SK-N-SH (cell line): ENCODE results near the gene FHL2.

ENCODE experiments used
- CHD2 ChIP-seq: fragments of 150-350 bp; IDR thresholded peaks from 2 replicates; pipeline ENCODE4 v1.6.1; 2018; ENCODE audit warnings: low read length; ENCODE audit not compliant: partially characterized antibody
- ELF1 ChIP-seq: IDR thresholded peaks from 2 replicates; pipeline ENCODE4 v1.4.0; 2012
- SMC3 ChIP-seq: IDR thresholded peaks from 2 replicates; pipeline ENCODE4 v1.6.1; 2012; ENCODE audit warnings: low read depth, low read length, improper control_type of control experiment
- USF2 ChIP-seq: fragments of 150-350 bp; IDR thresholded peaks from 2 replicates; pipeline ENCODE4 v1.6.1; 2017; ENCODE audit warnings: antibody characterized with exemption, low read length, low read depth, borderline replicate concordance
- TF ChIP-seq, protein P1 (sequence below): fragments of 200-600 bp; sonication (generic); IDR thresholded peaks from 2 replicates; pipeline ENCODE4 v1.6.1; 2017; ENCODE audit warnings: antibody characterized with exemption, mild to moderate bottlenecking, moderate library complexity

- TF ChIP-seq, protein P1, sequence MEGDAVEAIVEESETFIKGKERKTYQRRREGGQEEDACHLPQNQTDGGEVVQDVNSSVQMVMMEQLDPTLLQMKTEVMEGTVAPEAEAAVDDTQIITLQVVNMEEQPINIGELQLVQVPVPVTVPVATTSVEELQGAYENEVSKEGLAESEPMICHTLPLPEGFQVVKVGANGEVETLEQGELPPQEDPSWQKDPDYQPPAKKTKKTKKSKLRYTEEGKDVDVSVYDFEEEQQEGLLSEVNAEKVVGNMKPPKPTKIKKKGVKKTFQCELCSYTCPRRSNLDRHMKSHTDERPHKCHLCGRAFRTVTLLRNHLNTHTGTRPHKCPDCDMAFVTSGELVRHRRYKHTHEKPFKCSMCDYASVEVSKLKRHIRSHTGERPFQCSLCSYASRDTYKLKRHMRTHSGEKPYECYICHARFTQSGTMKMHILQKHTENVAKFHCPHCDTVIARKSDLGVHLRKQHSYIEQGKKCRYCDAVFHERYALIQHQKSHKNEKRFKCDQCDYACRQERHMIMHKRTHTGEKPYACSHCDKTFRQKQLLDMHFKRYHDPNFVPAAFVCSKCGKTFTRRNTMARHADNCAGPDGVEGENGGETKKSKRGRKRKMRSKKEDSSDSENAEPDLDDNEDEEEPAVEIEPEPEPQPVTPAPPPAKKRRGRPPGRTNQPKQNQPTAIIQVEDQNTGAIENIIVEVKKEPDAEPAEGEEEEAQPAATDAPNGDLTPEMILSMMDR, result no peak
- TF ChIP-seq SMC3 (no peak), CHD2 (no peak), ELF1 (no peak), USF2 (no peak; the same call in 1 of the 2 replicates)
These were observed 39.5 kb upstream of the FHL2 start for GRCh38 chr2:105438104-105438929.
